HEK293 (cell line): ENCODE results near the gene EI24.

ENCODE experiments used
- CTCF ChIA-PET: fragments of 350-600 bp; formaldehyde crosslinking; extraction: SDS; loops from one replicate; lab custom pipeline; 2021; ENCODE audit warnings: antibody characterized with exemption; lab: Yijun Ruan, JAX
- POLR2A ChIA-PET: fragments of 300-600 bp; formaldehyde crosslinking; extraction: SDS; loops from one replicate; lab custom pipeline; 2020; ENCODE audit warnings: antibody characterized with exemption, inconsistent platforms; lab: Yijun Ruan, JAX
- H3K27ac ChIP-seq: fragments of 200-500 bp; sonication (Bioruptor generic); 2 replicates; pipeline ENCODE4 v1.5.1; 2014; ENCODE audit warnings: low read depth, low read length, control low read depth, inconsistent platforms; ENCODE audit errors: extremely low read depth
- H3K36me3 ChIP-seq, 2 experiments: fragments of 200-500 bp in 1 of 2; sonication (Bioruptor generic) in 1 of 2; 1 replicate in 1 of 2; 2 replicates in 1 of 2; pipeline ENCODE4 v1.5.1; 2014 to 2017; ENCODE audit warnings: inconsistent platforms in 2 of 2, low read length in 2 of 2; ENCODE audit not compliant: control insufficient read depth in 2 of 2, insufficient read depth in 1 of 2
- H3K4me1 ChIP-seq: fragments of 200-500 bp; sonication (Bioruptor generic); 2 replicates; pipeline ENCODE4 v1.5.1; 2014; ENCODE audit warnings: mild to moderate bottlenecking, low read length, inconsistent platforms; ENCODE audit not compliant: control insufficient read depth, insufficient read depth
- H3K4me3 ChIP-seq: 2 replicates; pipeline ENCODE4 v1.5.1; 2011; ENCODE audit warnings: low read depth, mild to moderate bottlenecking, control low read depth, low read length, moderate library complexity
- H3K9me3 ChIP-seq: fragments of 200-500 bp; sonication (Bioruptor generic); 2 replicates; pipeline ENCODE4 v1.5.1; 2014; ENCODE audit warnings: low read depth, low read length, inconsistent platforms; ENCODE audit not compliant: control insufficient read depth, insufficient read depth
- EGR2 ChIP-seq: fragments of 450-650 bp; formaldehyde crosslinking; IDR thresholded peaks from 2 replicates; pipeline ENCODE4 v1.5.1; 2016; ENCODE audit warnings: low read depth, missing biosample characterization, missing genetic modification characterization
- IKZF3 ChIP-seq: fragments of 450-650 bp; IDR thresholded peaks from 2 replicates; pipeline ENCODE4 v1.5.0; 2018; ENCODE audit warnings: missing biosample characterization, mild to moderate bottlenecking, missing genetic modification characterization, moderate library complexity
- KLF7 ChIP-seq: fragments of 450-650 bp; formaldehyde crosslinking; IDR thresholded peaks from 2 replicates; pipeline ENCODE4 v1.5.1; 2016; ENCODE audit warnings: missing biosample characterization, missing genetic modification characterization, borderline replicate concordance
- SP3 ChIP-seq: fragments of 450-650 bp; formaldehyde crosslinking; IDR thresholded peaks from 2 replicates; pipeline ENCODE4 v1.5.1; 2016; ENCODE audit warnings: missing biosample characterization, missing genetic modification characterization
- TCF7L2 ChIP-seq: IDR thresholded peaks from 2 replicates; pipeline ENCODE4 v1.6.1; 2011; ENCODE audit warnings: low read depth, mild to moderate bottlenecking, inconsistent platforms, low read length, moderate library complexity, borderline replicate concordance
- ZBTB49 ChIP-seq: fragments of 450-650 bp; formaldehyde crosslinking; IDR thresholded peaks from 2 replicates; pipeline ENCODE4 v1.5.1; 2016; ENCODE audit warnings: missing biosample characterization, missing genetic modification characterization, low read depth
- ZFP37 ChIP-seq: fragments of 450-650 bp; formaldehyde crosslinking; IDR thresholded peaks from 2 replicates; pipeline ENCODE4 v1.5.1; 2016; ENCODE audit warnings: missing biosample characterization, missing genetic modification characterization
- ZNF121 ChIP-seq: fragments of 450-650 bp; formaldehyde crosslinking; IDR thresholded peaks from 2 replicates; pipeline ENCODE4 v1.5.1; 2016; ENCODE audit warnings: missing biosample characterization, missing genetic modification characterization
- ZNF174 ChIP-seq: fragments of 450-650 bp; formaldehyde crosslinking; IDR thresholded peaks from 2 replicates; pipeline ENCODE4 v1.5.0; 2017; ENCODE audit warnings: missing biosample characterization, mild to moderate bottlenecking, missing genetic modification characterization
- ZNF214 ChIP-seq: fragments of 450-650 bp; formaldehyde crosslinking; IDR thresholded peaks from 2 replicates; pipeline ENCODE4 v1.5.1; 2017; ENCODE audit warnings: missing biosample characterization, mild to moderate bottlenecking, missing genetic modification characterization, borderline replicate concordance
- ZNF248 ChIP-seq: fragments of 450-650 bp; formaldehyde crosslinking; IDR thresholded peaks from 2 replicates; pipeline ENCODE4 v1.5.1; 2017; ENCODE audit warnings: missing biosample characterization, missing genetic modification characterization
- ZNF350 ChIP-seq: fragments of 450-650 bp; formaldehyde crosslinking; IDR thresholded peaks from 2 replicates; pipeline ENCODE4 v1.5.0; 2017; ENCODE audit warnings: missing biosample characterization, mild to moderate bottlenecking, missing genetic modification characterization
- ZNF449 ChIP-seq: fragments of 450-650 bp; formaldehyde crosslinking; IDR thresholded peaks from 2 replicates; pipeline ENCODE4 v1.5.1; 2017; ENCODE audit warnings: missing biosample characterization, mild to moderate bottlenecking, missing genetic modification characterization, moderate library complexity
- ZNF530 ChIP-seq: fragments of 450-650 bp; formaldehyde crosslinking; IDR thresholded peaks from 2 replicates; pipeline ENCODE4 v1.5.1; 2016; ENCODE audit warnings: low read depth, missing biosample characterization, missing genetic modification characterization
- ZNF549 ChIP-seq: fragments of 450-650 bp; IDR thresholded peaks from 2 replicates; pipeline ENCODE4 v1.5.1; 2018; ENCODE audit warnings: missing biosample characterization, missing genetic modification characterization, mild to moderate bottlenecking, inconsistent platforms, moderate library complexity
- ZNF660 ChIP-seq: fragments of 450-650 bp; IDR thresholded peaks from 2 replicates; pipeline ENCODE4 v1.5.1; 2018; ENCODE audit warnings: missing biosample characterization, mild to moderate bottlenecking, missing genetic modification characterization
- ZNF777 ChIP-seq: fragments of 450-650 bp; formaldehyde crosslinking; IDR thresholded peaks from 2 replicates; pipeline ENCODE4 v1.5.1; 2017; ENCODE audit warnings: missing biosample characterization, missing genetic modification characterization, borderline replicate concordance
- TF ChIP-seq, protein P1 (sequence below): fragments of 450-650 bp; formaldehyde crosslinking; conservative IDR thresholded peaks from 2 replicates; pipeline ENCODE4 v1.5.1; 2016; ENCODE audit warnings: low read depth, missing biosample characterization, missing genetic modification characterization
- TF ChIP-seq, protein P2 (sequence below): fragments of 450-650 bp; formaldehyde crosslinking; IDR thresholded peaks from 2 replicates; pipeline ENCODE4 v1.5.1; 2016; ENCODE audit warnings: missing biosample characterization, missing genetic modification characterization
- TF ChIP-seq, protein P3 (sequence below): fragments of 450-650 bp; formaldehyde crosslinking; IDR thresholded peaks from 2 replicates; pipeline ENCODE4 v1.5.1; 2017; ENCODE audit warnings: missing biosample characterization, missing genetic modification characterization

The EI24 gene

DNA sequence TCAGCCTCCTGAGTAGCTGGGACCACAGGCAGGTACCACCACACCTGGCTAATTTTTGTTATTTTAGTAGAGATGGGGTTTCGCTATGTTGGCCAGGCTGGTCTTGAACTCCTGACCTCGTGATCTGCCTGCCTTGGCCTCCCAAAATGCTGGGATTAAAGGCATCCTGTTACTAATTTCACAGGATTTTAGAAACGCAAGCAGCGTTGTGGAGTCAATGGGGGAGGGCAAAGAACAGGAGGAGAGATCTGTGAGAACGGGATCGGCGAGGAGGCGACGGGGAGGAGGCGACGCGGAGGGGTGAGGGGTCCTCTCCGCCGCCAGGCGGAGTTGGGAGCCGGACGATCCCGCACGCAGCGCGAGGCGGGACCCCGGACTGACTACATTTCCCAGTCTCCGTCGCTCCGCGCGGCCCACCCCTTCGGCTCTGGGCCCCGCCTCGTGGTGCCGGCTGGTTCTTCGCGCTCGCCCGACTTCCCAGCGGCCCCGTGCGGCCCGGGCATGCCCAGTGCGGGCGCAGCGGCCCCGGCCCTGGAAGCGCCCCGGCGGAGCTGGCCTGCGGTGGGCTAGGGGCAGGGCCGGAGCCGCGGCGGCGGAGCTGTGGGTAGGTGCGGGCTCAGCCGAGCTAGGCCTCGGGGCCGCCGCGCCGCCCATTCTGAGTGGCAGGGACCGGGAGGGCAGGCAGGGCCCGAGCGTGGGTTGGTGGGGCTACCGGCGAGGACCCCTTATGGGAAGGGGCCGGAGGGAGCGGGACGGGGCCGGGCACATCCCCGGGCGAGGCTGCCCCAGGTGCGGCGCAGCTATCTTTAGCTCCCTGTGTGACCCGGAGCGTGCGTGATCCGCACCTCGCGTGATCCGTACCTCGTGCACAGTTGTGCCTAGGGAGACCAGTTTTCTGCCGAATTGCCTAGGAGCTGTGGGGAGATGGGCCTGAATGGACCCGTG is at the start of gene EI24:
TSS of gene EI24 (plus strand) at position 508 of the 945 bp plus-strand sequence. CDS start 3,051 bp downstream, outside the sequence.
- POLR2A ChIA-PET, result interaction anchor here (0.6 to 2.5 kb wide), 6 partner anchors 10 to 23 kb away, joined by 3 to 25 read pairs (median 4); partner anchors contain the start of gene STT3A
- TF ChIP-seq ZNF777 (tag by site-specific recombination) (no peak), TCF7L2 (no peak), ZFP37 (no peak), ZNF248 (tag by site-specific recombination) (no peak), IKZF3 (tag by site-specific recombination) (peak; percentile 54; the same call in 1 of the 2 replicates), ZNF549 (tag by site-specific recombination) (no peak), ZNF530 (tag by site-specific recombination) (no peak), KLF7 (no peak), ZNF121 (tag by site-specific recombination) (peak; percentile 85), ZNF174 (tag by site-specific recombination) (no peak), ZNF449 (no peak), EGR2 (tag by site-specific recombination) (no peak), SP3 (tag by site-specific recombination) (peak; percentile 87), ZNF214 (no peak), ZBTB49 (tag by site-specific recombination) (no peak), ZNF350 (tag by site-specific recombination) (no peak), ZNF660 (tag by site-specific recombination) (no peak)
- TF ChIP-seq, protein P1, sequence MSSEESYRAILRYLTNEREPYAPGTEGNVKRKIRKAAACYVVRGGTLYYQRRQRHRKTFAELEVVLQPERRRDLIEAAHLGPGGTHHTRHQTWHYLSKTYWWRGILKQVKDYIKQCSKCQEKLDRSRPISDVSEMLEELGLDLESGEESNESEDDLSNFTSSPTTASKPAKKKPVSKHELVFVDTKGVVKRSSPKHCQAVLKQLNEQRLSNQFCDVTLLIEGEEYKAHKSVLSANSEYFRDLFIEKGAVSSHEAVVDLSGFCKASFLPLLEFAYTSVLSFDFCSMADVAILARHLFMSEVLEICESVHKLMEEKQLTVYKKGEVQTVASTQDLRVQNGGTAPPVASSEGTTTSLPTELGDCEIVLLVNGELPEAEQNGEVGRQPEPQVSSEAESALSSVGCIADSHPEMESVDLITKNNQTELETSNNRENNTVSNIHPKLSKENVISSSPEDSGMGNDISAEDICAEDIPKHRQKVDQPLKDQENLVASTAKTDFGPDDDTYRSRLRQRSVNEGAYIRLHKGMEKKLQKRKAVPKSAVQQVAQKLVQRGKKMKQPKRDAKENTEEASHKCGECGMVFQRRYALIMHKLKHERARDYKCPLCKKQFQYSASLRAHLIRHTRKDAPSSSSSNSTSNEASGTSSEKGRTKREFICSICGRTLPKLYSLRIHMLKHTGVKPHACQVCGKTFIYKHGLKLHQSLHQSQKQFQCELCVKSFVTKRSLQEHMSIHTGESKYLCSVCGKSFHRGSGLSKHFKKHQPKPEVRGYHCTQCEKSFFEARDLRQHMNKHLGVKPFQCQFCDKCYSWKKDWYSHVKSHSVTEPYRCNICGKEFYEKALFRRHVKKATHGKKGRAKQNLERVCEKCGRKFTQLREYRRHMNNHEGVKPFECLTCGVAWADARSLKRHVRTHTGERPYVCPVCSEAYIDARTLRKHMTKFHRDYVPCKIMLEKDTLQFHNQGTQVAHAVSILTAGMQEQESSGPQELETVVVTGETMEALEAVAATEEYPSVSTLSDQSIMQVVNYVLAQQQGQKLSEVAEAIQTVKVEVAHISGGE (tag by site-specific recombination), result peak; percentile 55
- TF ChIP-seq, protein P2, sequence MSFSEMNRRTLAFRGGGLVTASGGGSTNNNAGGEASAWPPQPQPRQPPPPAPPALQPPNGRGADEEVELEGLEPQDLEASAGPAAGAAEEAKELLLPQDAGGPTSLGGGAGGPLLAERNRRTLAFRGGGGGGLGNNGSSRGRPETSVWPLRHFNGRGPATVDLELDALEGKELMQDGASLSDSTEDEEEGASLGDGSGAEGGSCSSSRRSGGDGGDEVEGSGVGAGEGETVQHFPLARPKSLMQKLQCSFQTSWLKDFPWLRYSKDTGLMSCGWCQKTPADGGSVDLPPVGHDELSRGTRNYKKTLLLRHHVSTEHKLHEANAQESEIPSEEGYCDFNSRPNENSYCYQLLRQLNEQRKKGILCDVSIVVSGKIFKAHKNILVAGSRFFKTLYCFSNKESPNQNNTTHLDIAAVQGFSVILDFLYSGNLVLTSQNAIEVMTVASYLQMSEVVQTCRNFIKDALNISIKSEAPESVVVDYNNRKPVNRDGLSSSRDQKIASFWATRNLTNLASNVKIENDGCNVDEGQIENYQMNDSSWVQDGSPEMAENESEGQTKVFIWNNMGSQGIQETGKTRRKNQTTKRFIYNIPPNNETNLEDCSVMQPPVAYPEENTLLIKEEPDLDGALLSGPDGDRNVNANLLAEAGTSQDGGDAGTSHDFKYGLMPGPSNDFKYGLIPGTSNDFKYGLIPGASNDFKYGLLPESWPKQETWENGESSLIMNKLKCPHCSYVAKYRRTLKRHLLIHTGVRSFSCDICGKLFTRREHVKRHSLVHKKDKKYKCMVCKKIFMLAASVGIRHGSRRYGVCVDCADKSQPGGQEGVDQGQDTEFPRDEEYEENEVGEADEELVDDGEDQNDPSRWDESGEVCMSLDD, result peak; percentile 41; the same call in 1 of the 2 replicates
- TF ChIP-seq, protein P3, sequence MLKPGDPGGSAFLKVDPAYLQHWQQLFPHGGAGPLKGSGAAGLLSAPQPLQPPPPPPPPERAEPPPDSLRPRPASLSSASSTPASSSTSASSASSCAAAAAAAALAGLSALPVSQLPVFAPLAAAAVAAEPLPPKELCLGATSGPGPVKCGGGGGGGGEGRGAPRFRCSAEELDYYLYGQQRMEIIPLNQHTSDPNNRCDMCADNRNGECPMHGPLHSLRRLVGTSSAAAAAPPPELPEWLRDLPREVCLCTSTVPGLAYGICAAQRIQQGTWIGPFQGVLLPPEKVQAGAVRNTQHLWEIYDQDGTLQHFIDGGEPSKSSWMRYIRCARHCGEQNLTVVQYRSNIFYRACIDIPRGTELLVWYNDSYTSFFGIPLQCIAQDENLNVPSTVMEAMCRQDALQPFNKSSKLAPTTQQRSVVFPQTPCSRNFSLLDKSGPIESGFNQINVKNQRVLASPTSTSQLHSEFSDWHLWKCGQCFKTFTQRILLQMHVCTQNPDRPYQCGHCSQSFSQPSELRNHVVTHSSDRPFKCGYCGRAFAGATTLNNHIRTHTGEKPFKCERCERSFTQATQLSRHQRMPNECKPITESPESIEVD, result no peak

More for the DNA sequence above, at the start of gene EI24:
- no peaks in the 10 kb centered on the region for H3K9me3 ChIP-seq
- peak within 1 kb of the TSS; percentile 67 for H3K4me3 ChIP-seq
- no peaks in the 10 kb centered on the region; the same call in none of the 2 replicates for H3K4me1 ChIP-seq
- peaks cover 16 to 22% of the 10 kb centered on the region in 2 experiments for H3K36me3 ChIP-seq
- peak within 1 kb of the TSS; percentile 66 for H3K27ac ChIP-seq
- CTCF ChIA-PET, result interaction anchor here (0.6 to 1.6 kb wide), 8 partner anchors 13 to 649 kb away, joined by 3 to 6 read pairs (median 4); no protein-coding TSS in a partner anchor
